ENCODE data around the gene ADCY1. TPM values are rescaled to one million over a fixed set of nuclear protein-coding genes. Genes with fewer than 3 reads are reported as not detected.
"Not testable (repeated sequence)": the region's sequence is repeated elsewhere in the genome, so short reads cannot be mapped to it uniquely, and the experiment has no call there.

Gene ADCY1
- total RNA-seq: under 1 TPM in 2 of 3 donors, not detected in 1; 0.02 to 0.15 TPM
- not detected for total RNA-seq (2013)

GRCh38 chr7:45573661-45574415 lies at the start of gene ADCY1:
Gene ADCY1 (plus strand): TSS chr7:45574368. CDS start chr7:45574544, 176 bp downstream.
- H3K9me3 ChIP-seq (ENCODE audit: control insufficient read depth, insufficient read depth, low read length): no peaks in the 10 kb centered on the region
- TF ChIP-seq, protein P1, sequence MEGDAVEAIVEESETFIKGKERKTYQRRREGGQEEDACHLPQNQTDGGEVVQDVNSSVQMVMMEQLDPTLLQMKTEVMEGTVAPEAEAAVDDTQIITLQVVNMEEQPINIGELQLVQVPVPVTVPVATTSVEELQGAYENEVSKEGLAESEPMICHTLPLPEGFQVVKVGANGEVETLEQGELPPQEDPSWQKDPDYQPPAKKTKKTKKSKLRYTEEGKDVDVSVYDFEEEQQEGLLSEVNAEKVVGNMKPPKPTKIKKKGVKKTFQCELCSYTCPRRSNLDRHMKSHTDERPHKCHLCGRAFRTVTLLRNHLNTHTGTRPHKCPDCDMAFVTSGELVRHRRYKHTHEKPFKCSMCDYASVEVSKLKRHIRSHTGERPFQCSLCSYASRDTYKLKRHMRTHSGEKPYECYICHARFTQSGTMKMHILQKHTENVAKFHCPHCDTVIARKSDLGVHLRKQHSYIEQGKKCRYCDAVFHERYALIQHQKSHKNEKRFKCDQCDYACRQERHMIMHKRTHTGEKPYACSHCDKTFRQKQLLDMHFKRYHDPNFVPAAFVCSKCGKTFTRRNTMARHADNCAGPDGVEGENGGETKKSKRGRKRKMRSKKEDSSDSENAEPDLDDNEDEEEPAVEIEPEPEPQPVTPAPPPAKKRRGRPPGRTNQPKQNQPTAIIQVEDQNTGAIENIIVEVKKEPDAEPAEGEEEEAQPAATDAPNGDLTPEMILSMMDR (IDR thresholded peaks at IDR 0.05): no peak
- Mint-ChIP-seq H3K4me1 (no peaks in the 10 kb centered on the region), H3K27me3 (ENCODE audit: low read depth in 2 of 2) (peaks cover 30 to 34% of the 10 kb centered on the region in 2 donors), H3K4me3 (peak within 1 kb of the TSS; percentile 47), H3K27ac (no peak within 1 kb of the TSS), H3K36me3 (no peaks in the 10 kb centered on the region), H3K9me3 (no peaks in the 10 kb centered on the region)
- intact Hi-C loops (cut with micrococcal nuclease): no loop called here
- 6% methylated on average over 74 of the region's 74 CpGs for WGBS (ENCODE audit: insufficient coverage)
- H3K27ac ChIP-seq (ENCODE audit: low read length): no peak within 1 kb of the TSS
- no peak within 1 kb of the TSS for H3K4me3 ChIP-seq (ENCODE audit: low read length)
- H3K4me1 ChIP-seq (ENCODE audit: control insufficient read depth, insufficient read depth, low read length): no peaks in the 10 kb centered on the region
- no peak for ATAC-seq
- DNase-seq: no peak
- peaks cover 7% of the 10 kb centered on the region for H3K27me3 ChIP-seq (ENCODE audit: control insufficient read depth, insufficient read depth, low read length)
- H3K36me3 ChIP-seq (ENCODE audit: control insufficient read depth, insufficient read depth, low read length): no peaks in the 10 kb centered on the region

DNA sequence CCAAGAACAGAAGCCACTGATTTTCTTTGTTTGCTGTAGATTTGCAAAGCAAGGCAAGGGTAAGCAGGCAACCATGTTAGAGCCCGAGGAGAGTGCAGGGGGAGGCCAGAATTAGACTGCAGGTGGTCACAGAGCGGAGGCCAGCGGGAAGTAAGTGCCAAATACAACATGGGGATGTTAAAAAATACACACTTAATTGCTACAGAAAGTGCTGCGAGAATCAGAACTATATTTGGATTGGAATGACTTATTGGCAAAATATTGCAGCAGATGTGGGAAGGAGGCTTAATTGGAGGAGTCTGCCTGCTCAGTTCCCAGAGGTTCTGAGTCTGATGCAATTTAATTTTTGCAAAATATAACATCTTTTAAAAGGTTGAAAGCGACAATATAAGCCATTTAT lies 49.7 kb upstream of the ADCY1 start:
- Mint-ChIP-seq H3K36me3 (no peaks in the 10 kb centered on the region), H3K4me3 (no peak overlapping the region), H3K4me1 (no peaks in the 10 kb centered on the region), H3K27ac (no peak overlapping the region), H3K9me3 (peaks cover 0 to 4% of the 10 kb centered on the region in 2 donors), H3K27me3 (ENCODE audit: low read depth in 2 of 2) (peaks cover 0 to 2% of the 10 kb centered on the region in 2 donors)
- no peak overlapping the region for H3K4me3 ChIP-seq (ENCODE audit: low read length)
- DNase-seq: no peak
- WGBS (ENCODE audit: insufficient coverage): 66% methylated on average over 5 of the region's 5 CpGs
- H3K27ac ChIP-seq (ENCODE audit: low read length): no peak overlapping the region
- no peak for ATAC-seq
- H3K4me1 ChIP-seq (ENCODE audit: control insufficient read depth, insufficient read depth, low read length): no peaks in the 10 kb centered on the region
- H3K27me3 ChIP-seq (ENCODE audit: control insufficient read depth, insufficient read depth, low read length): no peaks in the 10 kb centered on the region
- TF ChIP-seq, protein P1 (IDR thresholded peaks at IDR 0.05): no peak
- H3K9me3 ChIP-seq (ENCODE audit: control insufficient read depth, insufficient read depth, low read length): no peaks in the 10 kb centered on the region
- intact Hi-C loops (cut with micrococcal nuclease): no loop called here
- no peaks in the 10 kb centered on the region for H3K36me3 ChIP-seq (ENCODE audit: control insufficient read depth, insufficient read depth, low read length)

DNA sequence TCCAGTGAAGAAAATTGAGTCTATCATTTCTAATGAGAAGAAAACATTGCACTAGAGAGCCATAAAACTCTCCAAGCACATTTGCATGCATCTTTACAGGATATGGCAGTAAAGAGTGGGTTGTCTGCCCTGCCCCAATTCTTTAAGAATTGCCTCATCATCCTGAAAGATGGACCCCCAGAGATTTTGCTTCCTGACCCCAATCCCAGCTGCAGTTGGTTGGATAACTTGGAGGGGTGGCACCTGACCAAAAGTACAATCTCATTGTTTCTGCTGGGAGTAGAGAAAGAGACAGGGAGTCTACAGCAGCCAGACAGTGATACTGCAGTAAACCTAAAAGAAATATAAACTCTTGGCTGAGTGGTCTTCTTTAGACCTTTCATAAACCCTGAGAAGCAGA lies 49.1 kb upstream of the ADCY1 start:
- H3K4me3 ChIP-seq (ENCODE audit: low read length): no peak overlapping the region
- H3K9me3 Mint-ChIP-seq: peaks cover 0 to 2% of the 10 kb centered on the region in 2 donors
- H3K4me1 ChIP-seq (ENCODE audit: control insufficient read depth, insufficient read depth, low read length): no peaks in the 10 kb centered on the region
- no peaks in the 10 kb centered on the region for H3K9me3 ChIP-seq (ENCODE audit: control insufficient read depth, insufficient read depth, low read length)
- no peak overlapping the region for H3K4me3 Mint-ChIP-seq
- intact Hi-C loops (cut with micrococcal nuclease): no loop called here
- no peaks in the 10 kb centered on the region for H3K36me3 ChIP-seq (ENCODE audit: control insufficient read depth, insufficient read depth, low read length)
- ATAC-seq (no peak), DNase-seq (no peak)
- peaks cover 0 to 2% of the 10 kb centered on the region in 2 donors for H3K27me3 Mint-ChIP-seq (ENCODE audit: low read depth in 2 of 2)
- H3K27me3 ChIP-seq (ENCODE audit: control insufficient read depth, insufficient read depth, low read length): no peaks in the 10 kb centered on the region
- no peaks in the 10 kb centered on the region for H3K36me3 Mint-ChIP-seq
- H3K4me1 Mint-ChIP-seq: no peaks in the 10 kb centered on the region
- H3K27ac Mint-ChIP-seq: no peak overlapping the region
- TF ChIP-seq, protein P1 (IDR thresholded peaks at IDR 0.05): no peak
- no peak overlapping the region for H3K27ac ChIP-seq (ENCODE audit: low read length)

GRCh38 chr7:45543473-45543872 lies 30.7 kb upstream of the ADCY1 start:
- 80% methylated on average over 1 of the region's 3 CpGs for WGBS (ENCODE audit: insufficient coverage)

GRCh38 chr7:45545105-45545710 lies 29.0 kb upstream of the ADCY1 start:
- H3K4me1 Mint-ChIP-seq; H3K27me3 Mint-ChIP-seq (ENCODE audit: low read depth in 2 of 2); H3K27ac Mint-ChIP-seq; H3K4me3 Mint-ChIP-seq; H3K9me3 Mint-ChIP-seq; H3K36me3 ChIP-seq (ENCODE audit: control insufficient read depth, insufficient read depth, low read length); H3K36me3 Mint-ChIP-seq; H3K27ac ChIP-seq (ENCODE audit: low read length); DNase-seq; intact Hi-C loops (cut with micrococcal nuclease); H3K9me3 ChIP-seq (ENCODE audit: control insufficient read depth, insufficient read depth, low read length); H3K4me3 ChIP-seq (ENCODE audit: low read length); ATAC-seq; H3K4me1 ChIP-seq (ENCODE audit: control insufficient read depth, insufficient read depth, low read length); H3K27me3 ChIP-seq (ENCODE audit: control insufficient read depth, insufficient read depth, low read length): not testable (repeated sequence)
- WGBS (ENCODE audit: insufficient coverage): 83% methylated on average over 1 of the region's 3 CpGs

More at GRCh38 chr7:45543473-45543872, 30.7 kb upstream of the ADCY1 start:
- DNase-seq (no peak), ATAC-seq (no peak)
- Mint-ChIP-seq H3K36me3 (peaks cover 4% of the 10 kb centered on the region), H3K4me3 (no peak overlapping the region), H3K9me3 (peaks cover 2% of the 10 kb centered on the region in 2 donors), H3K27ac (no peak overlapping the region), H3K27me3 (ENCODE audit: low read depth in 2 of 2) (peaks cover 0 to 4% of the 10 kb centered on the region in 2 donors), H3K4me1 (no peaks in the 10 kb centered on the region)
- Histone ChIP-seq H3K4me3 (ENCODE audit: low read length) (no peak overlapping the region), H3K9me3 (ENCODE audit: control insufficient read depth, insufficient read depth, low read length) (no peaks in the 10 kb centered on the region), H3K27me3 (ENCODE audit: control insufficient read depth, insufficient read depth, low read length) (no peaks in the 10 kb centered on the region), H3K27ac (ENCODE audit: low read length) (no peak overlapping the region), H3K4me1 (ENCODE audit: control insufficient read depth, insufficient read depth, low read length) (no peaks in the 10 kb centered on the region), H3K36me3 (ENCODE audit: control insufficient read depth, insufficient read depth, low read length) (no peaks in the 10 kb centered on the region)
- TF ChIP-seq, protein P1 (IDR thresholded peaks at IDR 0.05): no peak
- intact Hi-C loops (cut with micrococcal nuclease): no loop called here
